DMS53 treated with DMSO at 0.1 percent for 48 hours (cell line): Measurements from ENCODE around the gene MRPL34.
"Not testable (repeated sequence)": the region's sequence is repeated elsewhere in the genome, so short reads cannot be mapped to it uniquely, and the experiment has no call there.

ENCODE experiments used
- DNase-seq: peaks from one replicate; lab custom pipeline; 2025; ENCODE audit not compliant: unreplicated experiment; lab: John Stamatoyannopoulos, UW

The MRPL34 gene

GRCh38 chr19:17305517-17306284 lies at the start of gene MRPL34:
MRPL34 (plus strand) TSS chr19:17305872; CDS start chr19:17305893, 21 bp downstream.
- DNase-seq = peak; percentile 98

GRCh38 chr19:17256130-17256529 lies 49.5 kb upstream of the MRPL34 start:
- no peak for DNase-seq

DNA sequence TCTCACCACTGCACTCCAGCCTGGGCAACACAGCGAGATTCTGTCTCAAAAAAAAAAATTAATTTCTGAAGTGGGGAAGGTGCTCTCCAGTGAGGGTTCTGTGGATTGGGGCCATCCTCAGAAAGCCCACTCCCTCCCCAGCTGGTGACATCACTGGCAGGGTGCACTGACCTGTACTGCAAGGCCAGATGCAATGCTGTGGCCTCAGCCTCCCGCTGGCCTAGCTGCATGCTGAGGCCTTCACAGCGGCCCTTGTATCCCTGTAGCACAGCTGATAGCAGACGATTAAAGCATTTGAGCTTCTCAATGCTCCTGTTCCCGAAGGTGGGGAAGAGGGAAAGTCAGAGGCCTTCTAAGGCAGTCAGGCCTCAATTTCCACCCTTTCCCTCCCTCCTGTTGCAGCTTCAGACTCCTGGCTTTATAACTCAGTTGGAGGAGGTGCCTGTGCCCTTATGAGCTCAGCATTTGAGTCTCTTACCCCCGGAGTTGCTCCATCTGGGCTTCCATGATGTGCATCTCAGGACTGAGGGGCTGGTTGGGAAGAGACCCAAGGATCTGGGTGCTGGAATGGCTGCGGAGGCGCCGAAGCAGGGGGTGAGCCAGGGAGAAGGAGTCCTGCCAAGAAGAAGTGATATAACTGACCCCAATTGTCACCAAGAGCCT lies 46.4 kb upstream of the MRPL34 start:
- DNase-seq = no peak

DNA sequence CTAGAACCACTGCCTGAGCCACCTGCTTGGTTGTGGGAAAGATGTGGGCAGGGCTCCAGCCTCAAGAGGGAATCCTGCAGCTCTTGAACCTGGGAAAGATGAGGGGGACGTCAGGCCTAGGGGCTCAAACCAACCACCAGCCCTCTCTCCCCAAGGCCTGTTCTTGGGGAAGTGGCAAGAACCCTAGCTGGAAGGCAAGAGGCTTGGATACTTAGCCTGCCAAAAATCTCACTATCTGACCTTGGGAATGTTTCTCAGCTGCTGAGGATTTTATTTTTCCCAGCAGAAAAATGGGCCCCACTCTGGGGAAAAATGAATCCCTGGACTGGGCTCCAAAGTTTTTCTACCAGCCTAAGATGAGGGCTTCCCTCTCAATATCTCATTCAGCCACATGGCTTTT lies 45.7 kb upstream of the MRPL34 start:
- no peak for DNase-seq

GRCh38 chr19:17260842-17261325 lies 44.8 kb upstream of the MRPL34 start:
- DNase-seq = peak; percentile 60

- no peak for DNase-seq
These were observed 43.1 kb upstream of the MRPL34 start for GRCh38 chr19:17262557-17262956.

- DNase-seq = no peak
These were observed 41.7 kb upstream of the MRPL34 start for GRCh38 chr19:17263712-17264640.

DNA sequence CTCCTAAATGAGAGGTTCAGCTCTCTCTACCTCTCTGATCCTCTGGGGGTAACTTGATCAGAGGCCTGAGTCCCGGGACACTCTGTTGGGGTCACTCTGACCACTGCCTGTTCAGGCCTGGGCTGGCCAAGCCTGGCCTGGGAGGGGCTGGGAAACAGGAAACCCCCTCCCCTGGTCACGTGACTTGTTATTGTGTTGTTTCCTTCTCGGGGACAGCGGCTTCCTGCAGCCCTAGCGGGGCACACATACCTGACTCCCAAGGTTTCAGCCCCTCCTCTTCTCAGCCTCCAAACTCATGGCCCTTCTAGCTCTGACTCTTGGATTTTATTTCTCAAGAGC lies 41.1 kb upstream of the MRPL34 start, which contains the start of gene USHBP1:
Gene USHBP1, minus strand, starts transcription at position 105 of the 339 bp plus-strand sequence. CDS start 446 bp downstream, outside the sequence.
- DNase-seq = no peak

DNA sequence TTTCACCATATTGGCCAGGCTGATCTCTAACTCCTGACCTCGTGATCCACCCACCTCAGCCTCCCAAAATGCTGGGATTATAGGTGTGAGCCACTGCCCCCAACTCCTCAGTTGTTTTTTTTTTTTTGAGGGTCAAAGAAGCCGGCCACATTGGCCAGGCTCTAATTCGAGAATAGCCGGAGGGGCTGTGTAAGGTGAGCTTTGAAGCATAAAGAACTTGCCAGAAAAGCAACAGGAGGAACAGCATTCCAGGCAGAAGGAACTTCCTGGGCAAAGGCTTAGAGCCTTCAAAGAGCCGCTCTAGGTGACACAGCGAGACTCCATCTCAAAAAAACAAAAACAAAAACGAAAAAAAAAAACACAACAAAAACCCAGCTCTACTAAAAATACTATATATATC lies 39.6 kb upstream of the MRPL34 start:
- DNase-seq = no peak

- DNase-seq = no peak
These were observed 39.1 kb upstream of the MRPL34 start for GRCh38 chr19:17266589-17266974.

DNA sequence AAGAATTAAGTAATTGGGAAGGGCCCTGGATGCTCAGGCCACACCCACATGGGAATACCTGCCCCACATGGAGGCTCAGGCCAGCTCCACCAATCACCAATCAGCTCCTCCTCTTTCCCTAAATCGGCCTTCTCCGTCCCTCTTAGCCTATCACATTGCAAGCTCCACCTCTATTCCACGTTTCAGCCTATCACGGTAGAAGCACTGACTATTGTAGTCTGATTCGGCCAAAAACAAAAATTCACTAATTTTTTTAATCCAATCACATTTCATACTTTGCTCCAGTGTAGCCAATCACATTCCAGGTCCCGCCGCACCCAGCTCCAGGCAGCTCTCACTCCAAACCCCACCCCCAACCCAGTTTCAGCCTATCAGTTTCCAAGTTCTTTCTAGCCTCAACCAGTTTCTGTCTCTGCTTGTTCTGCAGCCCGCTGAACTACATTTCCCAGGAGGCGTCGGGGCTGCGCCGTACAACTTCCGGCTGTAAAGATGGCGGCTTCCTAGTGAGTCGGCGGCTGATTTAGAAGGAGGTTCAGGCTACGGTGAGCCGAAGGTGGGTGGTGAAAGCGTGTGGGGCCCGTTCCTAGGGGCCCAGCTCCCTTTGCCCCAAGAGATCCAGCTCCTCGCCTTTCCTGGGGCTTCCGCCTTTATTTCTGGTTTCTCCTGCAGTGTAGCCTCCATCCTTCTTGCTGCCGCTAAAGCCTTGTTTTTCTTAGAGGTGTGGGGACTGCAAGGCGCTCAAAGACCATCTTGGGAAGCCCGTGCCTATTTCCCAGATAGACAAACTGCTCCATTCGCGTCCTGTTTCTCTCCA lies 38.5 kb upstream of the MRPL34 start, which contains the start of gene BABAM1:
Gene BABAM1, plus strand, starts transcription at position 469 of the 814 bp plus-strand sequence. CDS start 1,364 bp downstream, outside the sequence.
- peak; percentile 92 for DNase-seq

- no peak for DNase-seq
These were observed 36.9 kb upstream of the MRPL34 start for GRCh38 chr19:17268754-17269153.

- DNase-seq = not testable (repeated sequence)
These were observed 30.8 kb upstream of the MRPL34 start for GRCh38 chr19:17274892-17275291.

DNA sequence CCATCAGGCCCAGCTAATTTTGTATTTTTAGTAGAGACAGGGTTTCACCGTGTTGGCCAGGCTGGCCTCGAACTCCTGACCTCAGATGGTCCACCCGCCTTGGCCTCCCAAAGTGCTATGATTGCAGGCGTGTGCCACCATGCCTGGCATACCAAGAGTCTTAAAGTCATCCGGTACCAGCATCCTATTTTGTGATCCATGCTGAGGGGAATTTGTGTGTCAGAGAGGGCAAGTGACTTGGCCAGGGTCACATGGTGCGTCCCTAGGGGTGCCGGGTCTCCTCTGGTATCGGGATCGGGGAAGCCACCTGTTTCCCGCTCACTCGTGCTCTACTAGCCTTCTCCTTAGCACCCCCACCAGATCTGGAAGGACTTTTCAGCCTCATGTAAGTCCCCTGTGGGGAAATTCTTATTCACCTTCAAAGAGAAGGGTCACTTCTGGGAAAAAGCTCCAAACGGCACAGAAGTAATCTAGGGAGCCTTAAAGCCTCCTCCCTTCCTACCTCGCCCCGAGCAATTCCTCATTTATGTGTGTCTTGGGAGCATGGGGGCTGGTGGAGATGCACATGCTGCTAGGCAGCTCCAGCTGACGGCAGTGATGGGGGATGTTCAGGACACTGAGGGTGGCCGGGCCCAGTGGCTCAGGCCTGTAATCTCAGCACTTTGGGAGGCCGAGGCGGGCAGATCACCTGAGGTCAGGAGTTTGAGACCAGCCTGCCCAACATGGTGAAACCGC lies 30.1 kb upstream of the MRPL34 start:
- no peak for DNase-seq

- DNase-seq = no peak
These were observed 26.2 kb upstream of the MRPL34 start for GRCh38 chr19:17279436-17279835.

GRCh38 chr19:17281391-17282304 lies 24.0 kb upstream of the MRPL34 start, which contains the start of gene ANKLE1:
ANKLE1 (plus strand) TSS chr19:17281901; CDS start chr19:17281921, 20 bp downstream.
- no peak for DNase-seq

DNA sequence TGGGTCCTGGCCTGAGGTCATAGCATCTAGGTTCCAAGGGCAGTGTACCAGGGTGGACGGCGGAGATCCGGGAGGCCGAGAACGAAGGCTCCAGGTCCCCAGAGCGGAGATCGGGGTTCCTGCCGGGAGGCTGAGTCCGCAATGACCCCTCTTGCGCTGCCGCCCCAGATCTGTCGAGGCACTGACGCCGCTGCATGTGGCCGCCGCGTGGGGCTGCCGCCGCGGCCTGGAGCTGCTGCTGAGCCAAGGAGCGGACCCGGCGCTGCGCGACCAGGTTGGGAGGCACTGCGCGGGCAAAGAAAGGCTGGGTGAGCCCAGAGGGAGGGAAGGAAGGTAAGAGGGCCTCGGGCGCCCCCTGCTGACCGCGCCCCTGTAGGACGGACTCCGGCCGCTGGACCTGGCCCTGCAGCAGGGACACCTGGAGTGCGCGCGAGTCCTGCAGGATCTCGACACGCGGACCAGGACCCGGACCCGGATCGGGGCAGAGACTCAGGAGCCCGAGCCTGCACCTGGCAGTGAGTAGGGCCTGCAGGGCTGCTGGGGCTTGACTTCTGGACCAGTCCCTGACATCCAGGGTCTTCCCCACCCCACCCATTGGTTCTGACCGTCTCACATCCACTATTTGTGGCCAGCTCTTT lies 23.1 kb upstream of the MRPL34 start:
- DNase-seq = peak; percentile 77

GRCh38 chr19:17283504-17283996 lies 22.1 kb upstream of the MRPL34 start:
- no peak for DNase-seq
